OCI-LY7 (cell line): ENCODE data around the gene CALD1. TPM values are rescaled to one million over a fixed set of nuclear protein-coding genes. Genes with fewer than 3 reads are reported as not detected.

Experiments
- BruUV-seq: library from RNA; stranded (reverse); fragments of 400-500 nt; replicated peaks from 2 replicates; lab custom pipeline; 2021; lab: Mats Ljungman, UMichigan
- CTCF ChIA-PET: fragments of 300-600 bp; sonication (Branson Sonifier 250); formaldehyde crosslinking; loops from one replicate; lab custom pipeline; 2022; ENCODE audit warnings: antibody characterized with exemption; ENCODE audit not compliant: unreplicated experiment; lab: Charles Lee
- POLR2A ChIA-PET: fragments of 300-600 bp; sonication (Branson Sonifier 250); formaldehyde crosslinking; loops from one replicate; lab custom pipeline; 2022; ENCODE audit warnings: antibody characterized with exemption; lab: Charles Lee
- DNase-seq: peaks from one replicate; pipeline ENCODE4 v3.0.0-alpha.2; 2015; ENCODE audit warnings: low spot score
- H2AFZ ChIP-seq: fragments of 200-600 bp; sonication (generic), shearing (Covaris generic); 2 replicates; pipeline ENCODE4 v1.6.1; 2014; ENCODE audit warnings: mild to moderate bottlenecking, antibody characterized with exemption, low read length, moderate library complexity
- H3K27ac ChIP-seq: fragments of 200-600 bp; sonication (generic); 2 replicates; pipeline ENCODE4 v1.5.1; 2014; ENCODE audit warnings: mixed run types, low read depth, mild to moderate bottlenecking, moderate library complexity, low read length, inconsistent platforms; ENCODE audit not compliant: poor library complexity, severe bottlenecking
- H3K36me3 ChIP-seq: fragments of 200-600 bp; sonication (generic); 2 replicates; pipeline ENCODE4 v1.6.1; 2014; ENCODE audit warnings: mild to moderate bottlenecking, antibody characterized with exemption, low read length, moderate library complexity, mixed read lengths; ENCODE audit not compliant: insufficient read depth
- H3K4me1 ChIP-seq: fragments of 200-600 bp; sonication (generic); 2 replicates; pipeline ENCODE4 v1.5.1; 2014; ENCODE audit warnings: mild to moderate bottlenecking, low read length; ENCODE audit not compliant: insufficient read depth, poor library complexity, severe bottlenecking
- H3K4me2 ChIP-seq: fragments of 200-600 bp; sonication (generic); 2 replicates; pipeline ENCODE4 v1.6.1; 2014; ENCODE audit warnings: mild to moderate bottlenecking, low read length
- H3K4me3 ChIP-seq: fragments of 200-600 bp; sonication (generic); 2 replicates; pipeline ENCODE4 v1.5.1; 2014; ENCODE audit warnings: mild to moderate bottlenecking, low read depth, low read length; ENCODE audit not compliant: poor library complexity, severe bottlenecking
- H3K79me2 ChIP-seq: fragments of 200-600 bp; sonication (generic); 2 replicates; pipeline ENCODE4 v1.6.1; 2016; ENCODE audit warnings: low read depth, mild to moderate bottlenecking, low read length, moderate library complexity, mixed read lengths; ENCODE audit not compliant: insufficient read depth
- H3K9me2 ChIP-seq: fragments of 200-600 bp; sonication (generic); 2 replicates; pipeline ENCODE4 v1.6.1; 2016; ENCODE audit warnings: mild to moderate bottlenecking, low read length, mixed read lengths; ENCODE audit not compliant: insufficient read depth
- H3K9me3 ChIP-seq: fragments of 200-600 bp; sonication (generic); 2 replicates; pipeline ENCODE4 v1.6.1; 2014; ENCODE audit warnings: mild to moderate bottlenecking, mixed run types, low read length, mixed read lengths
- H4K20me1 ChIP-seq: fragments of 200-600 bp; sonication (generic); 2 replicates; pipeline ENCODE4 v1.6.1; 2014; ENCODE audit warnings: mild to moderate bottlenecking, antibody characterized with exemption, low read length, moderate library complexity, mixed read lengths; ENCODE audit not compliant: insufficient read depth
- EZH2phosphoT487 ChIP-seq: fragments of 200-600 bp; sonication (generic); IDR thresholded peaks from 2 replicates; pipeline ENCODE4 v1.6.1; 2018; ENCODE audit warnings: low read depth, borderline replicate concordance, mild to moderate bottlenecking, mixed run types, antibody characterized with exemption, low read length, moderate library complexity, mixed read lengths
- intact Hi-C: fragments of 100-400 bp; cut with micrococcal nuclease; formaldehyde crosslinking; loops from one replicate; pipeline ENCODE4 v1.10.0; 2022; ENCODE audit not compliant: unreplicated experiment
- total RNA-seq, 2 experiments: library from RNA; depleted of rRNA in 1 of 2; stranded (reverse); fragments of >200 nt in 1 of 2; shearing (Covaris generic) in 1 of 2; gene quantifications; 2 replicates each; pipeline ENCODE4 v1.2.3, GENCODE V29; 2014 to 2022
- TF ChIP-seq, protein P1 (sequence below): fragments of 200-600 bp; sonication (generic); conservative IDR thresholded peaks from 2 replicates; pipeline ENCODE4 v1.5.1; 2014; ENCODE audit warnings: mild to moderate bottlenecking, antibody characterized with exemption, low read length, moderate library complexity, mixed read lengths

Gene CALD1
- total RNA-seq, 2 experiments from 2014 or later: 0.25 to 0.49 TPM

GRCh38 chr7:134820778-134821177, 41.3 kb downstream of the CALD1 start:
- no peaks in the 10 kb centered on the region for H3K9me3 ChIP-seq
- no peak overlapping the region for H3K4me3 ChIP-seq
- H3K79me2 ChIP-seq: no peaks in the 10 kb centered on the region
- CTCF ChIA-PET: no interaction called here
- no peaks in the 10 kb centered on the region for H4K20me1 ChIP-seq
- POLR2A ChIA-PET: no interaction called here
- DNase-seq: no peak
- intact Hi-C loops: no loop called here
- H3K36me3 ChIP-seq: no peaks in the 10 kb centered on the region
- no peak overlapping the region for H3K27ac ChIP-seq
- no peak overlapping the region for H2AFZ ChIP-seq
- H3K9me2 ChIP-seq: no peaks in the 10 kb centered on the region
- no peak overlapping the region for H3K4me2 ChIP-seq
- TF ChIP-seq EZH2phosphoT487: no peak
- TF ChIP-seq, protein P1, sequence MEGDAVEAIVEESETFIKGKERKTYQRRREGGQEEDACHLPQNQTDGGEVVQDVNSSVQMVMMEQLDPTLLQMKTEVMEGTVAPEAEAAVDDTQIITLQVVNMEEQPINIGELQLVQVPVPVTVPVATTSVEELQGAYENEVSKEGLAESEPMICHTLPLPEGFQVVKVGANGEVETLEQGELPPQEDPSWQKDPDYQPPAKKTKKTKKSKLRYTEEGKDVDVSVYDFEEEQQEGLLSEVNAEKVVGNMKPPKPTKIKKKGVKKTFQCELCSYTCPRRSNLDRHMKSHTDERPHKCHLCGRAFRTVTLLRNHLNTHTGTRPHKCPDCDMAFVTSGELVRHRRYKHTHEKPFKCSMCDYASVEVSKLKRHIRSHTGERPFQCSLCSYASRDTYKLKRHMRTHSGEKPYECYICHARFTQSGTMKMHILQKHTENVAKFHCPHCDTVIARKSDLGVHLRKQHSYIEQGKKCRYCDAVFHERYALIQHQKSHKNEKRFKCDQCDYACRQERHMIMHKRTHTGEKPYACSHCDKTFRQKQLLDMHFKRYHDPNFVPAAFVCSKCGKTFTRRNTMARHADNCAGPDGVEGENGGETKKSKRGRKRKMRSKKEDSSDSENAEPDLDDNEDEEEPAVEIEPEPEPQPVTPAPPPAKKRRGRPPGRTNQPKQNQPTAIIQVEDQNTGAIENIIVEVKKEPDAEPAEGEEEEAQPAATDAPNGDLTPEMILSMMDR: no peak
- H3K4me1 ChIP-seq: no peaks in the 10 kb centered on the region
- no TSS peak for BruUV-seq

DNA sequence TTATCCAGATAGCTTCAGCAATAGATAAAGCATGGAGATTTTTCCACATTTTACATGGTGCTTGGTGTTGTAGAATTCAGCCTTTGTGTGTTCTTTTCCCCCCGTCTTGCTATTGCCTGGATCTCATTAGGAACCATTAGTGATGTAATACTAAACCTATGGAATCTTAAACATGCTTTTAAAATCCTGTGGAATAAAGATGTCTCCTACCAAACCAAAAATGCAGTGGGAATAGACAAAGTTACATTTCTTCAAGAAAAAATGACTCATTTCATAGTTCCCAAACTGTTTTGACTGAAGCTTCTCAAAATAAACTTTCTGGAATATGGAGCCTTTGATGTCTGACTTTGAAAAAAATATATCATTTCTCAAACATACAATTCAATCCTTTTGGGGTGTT, 44.0 kb downstream of the CALD1 start:
- intact Hi-C loops: no loop called here
- H3K4me1 ChIP-seq: no peaks in the 10 kb centered on the region
- H3K36me3 ChIP-seq: no peaks in the 10 kb centered on the region
- BruUV-seq: no TSS peak
- H3K9me2 ChIP-seq: no peaks in the 10 kb centered on the region
- ChIA-PET CTCF (no interaction called here), POLR2A (interaction anchor here (0.6 to 0.7 kb wide), 2 partner anchors 13 to 39 kb away, joined by 3 read pairs; no protein-coding TSS in a partner anchor)
- H3K9me3 ChIP-seq: no peaks in the 10 kb centered on the region
- H4K20me1 ChIP-seq: no peaks in the 10 kb centered on the region
- H3K4me2 ChIP-seq: no peak overlapping the region
- H3K4me3 ChIP-seq: no peak overlapping the region
- TF ChIP-seq, protein P1: no peak
- no peak for TF ChIP-seq EZH2phosphoT487
- DNase-seq: no peak
- H2AFZ ChIP-seq: no peak overlapping the region
- H3K27ac ChIP-seq: no peak overlapping the region
- H3K79me2 ChIP-seq: no peaks in the 10 kb centered on the region

GRCh38 chr7:134825666-134826065, 46.2 kb downstream of the CALD1 start:
- Histone ChIP-seq H3K9me2 (no peaks in the 10 kb centered on the region), H3K9me3 (no peaks in the 10 kb centered on the region), H3K27ac (no peak overlapping the region), H2AFZ (no peak overlapping the region), H4K20me1 (no peaks in the 10 kb centered on the region), H3K4me3 (no peak overlapping the region), H3K36me3 (no peaks in the 10 kb centered on the region), H3K4me1 (no peaks in the 10 kb centered on the region), H3K4me2 (no peak overlapping the region), H3K79me2 (no peaks in the 10 kb centered on the region)
- ChIA-PET CTCF (no interaction called here), POLR2A (interaction anchor here (0.8 kb wide), 1 partner anchor 9 kb away, joined by 3 read pairs; no protein-coding TSS in a partner anchor)
- intact Hi-C loops: no loop called here
- no TSS peak for BruUV-seq
- TF ChIP-seq EZH2phosphoT487: no peak
- TF ChIP-seq, protein P1: no peak
- no peak for DNase-seq
